Skin epidermis (tissue), 12 donors: ENCODE data around the gene MBD3L2B.

Source experiments
- H3K27ac ChIP-seq, 21 experiments: fragments of 200-600 bp; sonication (generic) in 11 of 21; one replicate each; pipeline ENCODE4 v1.5.0; 2020; ENCODE audit warnings: mild to moderate bottlenecking in 3 of 21, inconsistent platforms in 2 of 21, moderate library complexity in 2 of 21
- H3K4me3 ChIP-seq, 7 experiments: fragments of 200-600 bp; sonication (generic) in 2 of 7; one replicate each; pipeline ENCODE4 v1.5.0; 2020; ENCODE audit warnings: inconsistent platforms in 2 of 7, mild to moderate bottlenecking in 2 of 7, moderate library complexity in 1 of 7

Gene MBD3L2B

GRCh38 chr19:7018828-7019227, 2.4 kb downstream of the MBD3L2B start:
- no peak overlapping the region for H3K4me3 ChIP-seq
- H3K27ac ChIP-seq = no peak overlapping the region

GRCh38 chr19:7013678-7014077, 7.6 kb downstream of the MBD3L2B start:
- no peak overlapping the region for H3K4me3 ChIP-seq
- H3K27ac ChIP-seq = peak overlapping the region in 1 of 21 experiments; percentile 23

GRCh38 chr19:7010722-7011593, 10.3 kb downstream of the MBD3L2B start:
- no peak overlapping the region for H3K4me3 ChIP-seq
- H3K27ac ChIP-seq = no peak overlapping the region

- no peak overlapping the region for H3K27ac ChIP-seq
- H3K4me3 ChIP-seq = no peak overlapping the region
Observed at GRCh38 chr19:7007859-7008258, 13.4 kb downstream of the MBD3L2B start.

- Histone ChIP-seq H3K4me3 (no peak overlapping the region), H3K27ac (no peak overlapping the region)
Observed at GRCh38 chr19:7006135-7006704, 15.0 kb downstream of the MBD3L2B start.

GRCh38 chr19:7004313-7004931, 16.8 kb downstream of the MBD3L2B start:
- Histone ChIP-seq H3K27ac (no peak overlapping the region), H3K4me3 (no peak overlapping the region)

- H3K27ac ChIP-seq = peak overlapping the region in 2 of 21 experiments; percentile 36 to 67
- H3K4me3 ChIP-seq = no peak overlapping the region
Observed at GRCh38 chr19:7000816-7001215, 20.4 kb downstream of the MBD3L2B start.

GRCh38 chr19:7000333-7000732, 20.9 kb downstream of the MBD3L2B start:
- Histone ChIP-seq H3K4me3 (no peak overlapping the region), H3K27ac (peak overlapping the region in 2 of 21 experiments; percentile 36 to 67)

- H3K4me3 ChIP-seq = no peak overlapping the region
- H3K27ac ChIP-seq = peak overlapping the region in 1 of 21 experiments; percentile 67
Observed at GRCh38 chr19:6999933-7000332, 21.3 kb downstream of the MBD3L2B start.

GRCh38 chr19:6997679-6998445, 23.4 kb downstream of the MBD3L2B start:
- Histone ChIP-seq H3K27ac (peak overlapping the region in 2 of 21 experiments; percentile 36 to 69), H3K4me3 (no peak overlapping the region)

- no peak overlapping the region for H3K4me3 ChIP-seq
- peak overlapping the region in 1 of 21 experiments; percentile 69 for H3K27ac ChIP-seq
Observed at GRCh38 chr19:6996810-6997209, 24.4 kb downstream of the MBD3L2B start.

GRCh38 chr19:6995054-6995453, 26.2 kb downstream of the MBD3L2B start:
- Histone ChIP-seq H3K4me3 (no peak overlapping the region), H3K27ac (no peak overlapping the region)

GRCh38 chr19:6988257-6988656, 33.0 kb downstream of the MBD3L2B start:
- Histone ChIP-seq H3K4me3 (no peak overlapping the region), H3K27ac (no peak overlapping the region)

GRCh38 chr19:6987850-6988249, 33.4 kb downstream of the MBD3L2B start:
- Histone ChIP-seq H3K27ac (no peak overlapping the region), H3K4me3 (no peak overlapping the region)

GRCh38 chr19:6983448-6983847, 37.8 kb downstream of the MBD3L2B start:
- no peak overlapping the region for H3K4me3 ChIP-seq
- H3K27ac ChIP-seq = no peak overlapping the region

- no peak overlapping the region for H3K4me3 ChIP-seq
Observed at GRCh38 chr19:6979399-6979798, 41.8 kb downstream of the MBD3L2B start.

GRCh38 chr19:6976197-6976596, 45.0 kb downstream of the MBD3L2B start:
- no peak overlapping the region for H3K4me3 ChIP-seq

More at GRCh38 chr19:6979399-6979798, 41.8 kb downstream of the MBD3L2B start:
- H3K27ac ChIP-seq = no peak overlapping the region

GRCh38 chr19:6971366-6971765, 49.9 kb downstream of the MBD3L2B start:
- H3K4me3 ChIP-seq = no peak overlapping the region
- no peak overlapping the region for H3K27ac ChIP-seq

More at GRCh38 chr19:6976197-6976596, 45.0 kb downstream of the MBD3L2B start:
- H3K27ac ChIP-seq = no peak overlapping the region

GRCh38 chr19:6970443-6970842, 50.8 kb downstream of the MBD3L2B start:
- Histone ChIP-seq H3K4me3 (no peak overlapping the region), H3K27ac (peak overlapping the region in 1 of 21 experiments; percentile 23)

- Histone ChIP-seq H3K4me3 (no peak overlapping the region), H3K27ac (peak overlapping the region in 1 of 21 experiments; percentile 23)
Observed at GRCh38 chr19:6970021-6970420, 51.2 kb downstream of the MBD3L2B start.
